HG03095 (cell line): ENCODE results near the gene GARIN3.
"Not testable (repeated sequence)": the region's sequence is repeated elsewhere in the genome, so short reads cannot be mapped to it uniquely, and the experiment has no call there.

ENCODE experiments used
- ATAC-seq: cut with Tn5 transposase; IDR thresholded peaks from one replicate; pipeline ENCODE4 v1.9.1; 2021; ENCODE audit warnings: moderate library complexity; ENCODE audit not compliant: unreplicated experiment

Gene GARIN3

GRCh38 chr5:157166214-157167213 lies at the start of gene GARIN3:
TSS of gene GARIN3 (minus strand) at chr5:157166264. CDS start at chr5:157166168, 96 bp downstream.
- ATAC-seq, result no peak

- no peak for ATAC-seq
These were observed 49.6 kb upstream of the GARIN3 start for GRCh38 chr5:157215514-157216167.

- no peak for ATAC-seq
These were observed 48.9 kb upstream of the GARIN3 start for GRCh38 chr5:157214861-157215513.

GRCh38 chr5:157214415-157214814 lies 48.4 kb upstream of the GARIN3 start:
- no peak for ATAC-seq

GRCh38 chr5:157213527-157214243 lies 47.6 kb upstream of the GARIN3 start:
- ATAC-seq, result no peak

- ATAC-seq, result no peak
These were observed 46.2 kb upstream of the GARIN3 start for GRCh38 chr5:157212307-157212706.

- not testable (repeated sequence) for ATAC-seq
These were observed 44.6 kb upstream of the GARIN3 start for GRCh38 chr5:157210652-157211051.

GRCh38 chr5:157205708-157206107 lies 39.6 kb upstream of the GARIN3 start:
- no peak for ATAC-seq

- ATAC-seq, result no peak
These were observed 38.7 kb upstream of the GARIN3 start for GRCh38 chr5:157204765-157205164.

GRCh38 chr5:157203417-157203816 lies 37.4 kb upstream of the GARIN3 start:
- ATAC-seq, result no peak

- no peak for ATAC-seq
These were observed 35.8 kb upstream of the GARIN3 start for GRCh38 chr5:157201857-157202256.

GRCh38 chr5:157198277-157198986 lies 32.4 kb upstream of the GARIN3 start:
- ATAC-seq, result no peak

GRCh38 chr5:157197086-157197485 lies 31.0 kb upstream of the GARIN3 start:
- ATAC-seq, result no peak

GRCh38 chr5:157196045-157196444 lies 30.0 kb upstream of the GARIN3 start:
- ATAC-seq, result no peak

GRCh38 chr5:157193699-157194424 lies 27.8 kb upstream of the GARIN3 start:
- no peak for ATAC-seq

- ATAC-seq, result no peak
These were observed 23.2 kb upstream of the GARIN3 start for GRCh38 chr5:157189223-157189622.

- no peak for ATAC-seq
These were observed 22.2 kb upstream of the GARIN3 start for GRCh38 chr5:157188270-157188669.

- no peak for ATAC-seq
These were observed 21.1 kb upstream of the GARIN3 start for GRCh38 chr5:157187046-157187754.
